Heart right ventricle (tissue), 16 donors: ENCODE measurements around the gene BMX. TPM values are rescaled to one million over a fixed set of nuclear protein-coding genes. Genes with fewer than 3 reads are reported as not detected.

Experiments
- ATAC-seq, 8 donors: fragments of 200-7000 bp; cut with Tn5 transposase; one replicate each; pipeline ENCODE4 v1.9.1; 2020; ENCODE audit warnings: mild to moderate bottlenecking in 8 of 8, moderate library complexity in 8 of 8, moderate number of reproducible peaks in 1 of 8
- DNase-seq, 2 donors: peaks; one replicate each; pipeline ENCODE4 v3.0.0-alpha.2; 2020
- H3K27ac ChIP-seq, 10 donors: fragments of 200-600 bp; sonication (generic) in 2 of 10; one replicate each; pipeline versions ENCODE4 v1.5.0 to v1.8.0; 2020 to 2022; ENCODE audit warnings: mild to moderate bottlenecking in 3 of 10
- H3K27me3 ChIP-seq, 7 donors: fragments of 200-600 bp; one replicate each; pipeline ENCODE4 v1.8.0; 2021 to 2022; ENCODE audit warnings: mild to moderate bottlenecking in 2 of 7
- H3K36me3 ChIP-seq, 9 donors: fragments of 200-600 bp; sonication (generic) in 1 of 9; one replicate each; pipeline versions ENCODE4 v1.5.0 to v1.8.0; 2020 to 2022; ENCODE audit warnings: mild to moderate bottlenecking in 2 of 9
- H3K4me1 ChIP-seq, 9 donors: fragments of 200-600 bp; sonication (generic) in 1 of 9; one replicate each; pipeline versions ENCODE4 v1.5.0 to v1.8.0; 2020 to 2022; ENCODE audit warnings: mild to moderate bottlenecking in 4 of 9
- H3K4me3 ChIP-seq, 10 donors: fragments of 200-600 bp; sonication (generic) in 2 of 10; one replicate each; pipeline versions ENCODE4 v1.5.0 to v1.8.0; 2020 to 2022; ENCODE audit warnings: mild to moderate bottlenecking in 7 of 10, moderate library complexity in 2 of 10
- H3K9me3 ChIP-seq, 11 donors: fragments of 200-600 bp in 10 of 11; sonication (generic) in 2 of 11; one replicate each; pipeline versions ENCODE4 v1.5.0 to v1.8.0; 2013 to 2022; ENCODE audit warnings: mild to moderate bottlenecking in 2 of 11, control low read depth in 1 of 11, moderate library complexity in 1 of 11
- WGBS, 2 donors: extraction: QIAGEN DNeasy Blood & Tissue Kit; methylation state at CpG; one replicate each; pipeline ENCODE4 v1.1.7; 2013; ENCODE audit warnings: inconsistent platforms in 1 of 2; 5-methylcytosine and 5-hydroxymethylcytosine counted together
- intact Hi-C, 10 donors: fragments of 100-400 bp; cut with DNase I; formaldehyde crosslinking; loops; one replicate each; pipeline versions ENCODE4 v1.11.1 to v1.14.2; 2022
- polyA plus RNA-seq, 2 donors: library from polyadenylated mRNA; stranded (reverse); fragments of 200-250 nt; gene quantifications; one replicate each; pipeline ENCODE4 v1.2.3, GENCODE V29; 2013
- total RNA-seq, 10 donors: library from RNA; stranded (reverse); fragmentation: NEBNext Ultra II Directional in 3 of 10; extraction: Animal tissue kit (Norgen Biotek cat#: 25700) in 3 of 10; gene quantifications; one replicate each; pipeline versions ENCODE4 v1.2.1 to v1.2.4, GENCODE V29; 2021 to 2023
- TF ChIP-seq, protein P1 (sequence below), 9 donors: fragments of 200-600 bp; sonication (generic) in 2 of 9; IDR thresholded peaks; one replicate each; pipeline versions ENCODE4 v1.5.0 to v1.8.0; 2021 to 2022; ENCODE audit warnings: antibody characterized with exemption in 9 of 9, mild to moderate bottlenecking in 5 of 9, moderate library complexity in 1 of 9
- donor health status: Arrhythmogenic right ventricular cardiomyopathy.
- donor health status: ischemic (EF 13 %, LVEDD 7.1; RV severe dilation, severe dysfunction).
- donor health status: healthy with polysubstance abuse.
- donor health status: DM: no; HTN: yes; CAD: no.
- donor health status: DM: no; HTN: no; CAD: no.
- donor health status: ischemic (EF 25% LVEDD 6.9; RV normal size, moderate dysfunction).
- donor health status: ischemic (EF 25% LVEDD 5.7; RV mildly dilated, moderate dysfunction).
- donor health status: healthy.
- donor health status: DM: yes; HTN: yes; CAD: no.
- donor health status: Ischemic cardiomyopathy.
- donor health status: ischemic (EF 35%, LVEDD 5.7; RV mildly dilated, moderate dysfunction).
- donor health status: nonischemic (EF 11% LVEDD 7.7; RV severe dilation, severe dysfunction).
- donor health status: DM: yes; HTN: yes; CAD: no.
- donor health status: PGD.
- donor health status: ischemic (EF 29% LVEDD 5.4; RV normal size, mild dysfunction).
- donor health status: nonischemic (EF 23%, LVEDD 6.1; RV moderate dilation, normal function).

The BMX gene
- total and polyA plus RNA-seq, 12 donors: 0.97 to 6.1 (median 2.7) TPM

DNA sequence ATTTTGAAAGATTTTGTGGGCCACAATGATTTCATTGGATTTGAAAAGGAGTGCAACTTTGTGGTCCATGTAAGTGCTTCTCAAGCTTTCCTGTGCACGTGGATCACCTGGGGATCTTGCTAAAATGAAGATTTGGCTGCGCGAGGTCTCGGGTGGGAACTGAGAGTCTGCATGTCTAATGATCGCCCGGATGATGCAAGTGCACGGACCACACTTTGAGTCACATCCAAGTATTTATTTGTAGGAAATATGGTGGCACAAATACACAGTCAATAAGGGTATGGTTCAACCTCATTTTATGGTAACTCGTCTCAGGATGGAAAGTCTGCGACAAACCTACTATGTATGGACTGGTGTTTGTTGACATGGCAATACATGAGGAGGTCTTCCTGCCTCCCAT is 899 bp downstream of the BMX start:
- no peaks in the 10 kb centered on the region for H3K9me3 ChIP-seq
- DNase-seq (no peak), ATAC-seq (no peak)
- H3K27ac ChIP-seq: peak overlapping the region in 2 of 10 donors; percentile 70 to 77
- TF ChIP-seq, protein P1, sequence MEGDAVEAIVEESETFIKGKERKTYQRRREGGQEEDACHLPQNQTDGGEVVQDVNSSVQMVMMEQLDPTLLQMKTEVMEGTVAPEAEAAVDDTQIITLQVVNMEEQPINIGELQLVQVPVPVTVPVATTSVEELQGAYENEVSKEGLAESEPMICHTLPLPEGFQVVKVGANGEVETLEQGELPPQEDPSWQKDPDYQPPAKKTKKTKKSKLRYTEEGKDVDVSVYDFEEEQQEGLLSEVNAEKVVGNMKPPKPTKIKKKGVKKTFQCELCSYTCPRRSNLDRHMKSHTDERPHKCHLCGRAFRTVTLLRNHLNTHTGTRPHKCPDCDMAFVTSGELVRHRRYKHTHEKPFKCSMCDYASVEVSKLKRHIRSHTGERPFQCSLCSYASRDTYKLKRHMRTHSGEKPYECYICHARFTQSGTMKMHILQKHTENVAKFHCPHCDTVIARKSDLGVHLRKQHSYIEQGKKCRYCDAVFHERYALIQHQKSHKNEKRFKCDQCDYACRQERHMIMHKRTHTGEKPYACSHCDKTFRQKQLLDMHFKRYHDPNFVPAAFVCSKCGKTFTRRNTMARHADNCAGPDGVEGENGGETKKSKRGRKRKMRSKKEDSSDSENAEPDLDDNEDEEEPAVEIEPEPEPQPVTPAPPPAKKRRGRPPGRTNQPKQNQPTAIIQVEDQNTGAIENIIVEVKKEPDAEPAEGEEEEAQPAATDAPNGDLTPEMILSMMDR (IDR thresholded peaks at IDR 0.05): no peak
- no peaks in the 10 kb centered on the region for H3K36me3 ChIP-seq
- peaks cover 0 to 75% (median 0%) of the 10 kb centered on the region in 7 donors for H3K27me3 ChIP-seq
- WGBS, 2 donors: 94 to 97% methylated on average over 9 of the region's 9 CpGs
- H3K4me3 ChIP-seq: peak overlapping the region in 6 of 10 donors; percentile 5 to 42 (median 25)
- peaks cover 0 to 5% (median 0%) of the 10 kb centered on the region in 9 donors for H3K4me1 ChIP-seq
- intact Hi-C loops: no loop called here

DNA sequence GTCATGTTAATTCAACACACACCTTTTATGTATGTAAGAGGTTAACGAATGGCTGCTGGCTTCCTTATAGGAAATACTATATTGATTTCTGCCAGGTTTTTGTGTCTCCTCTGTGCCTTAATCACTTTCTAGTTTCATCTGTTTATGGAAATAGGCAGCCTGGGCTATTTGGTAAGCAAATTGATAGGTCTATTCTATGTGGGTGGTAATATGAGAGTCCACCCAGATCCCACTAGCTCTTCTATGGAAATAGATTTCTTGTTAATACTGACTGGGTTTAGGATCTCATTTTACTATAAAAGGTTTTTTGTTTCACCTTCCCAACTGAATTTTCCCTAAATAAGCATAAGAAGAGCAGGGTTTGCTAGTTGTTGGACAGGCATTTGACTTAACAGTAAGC is 4.1 kb downstream of the BMX start:
- Histone ChIP-seq H3K36me3 (no peaks in the 10 kb centered on the region), H3K4me3 (no peak overlapping the region), H3K9me3 (no peaks in the 10 kb centered on the region), H3K27me3 (peaks cover 0 to 80% (median 0%) of the 10 kb centered on the region in 7 donors), H3K4me1 (peaks cover 0 to 5% (median 0%) of the 10 kb centered on the region in 9 donors), H3K27ac (no peak overlapping the region)
- WGBS, 2 donors: 69 to 85% methylated on average over 1 of the region's 1 CpG
- intact Hi-C loops: no loop called here
- DNase-seq (no peak), ATAC-seq (no peak)
- TF ChIP-seq, protein P1 (IDR thresholded peaks at IDR 0.05): no peak

DNA sequence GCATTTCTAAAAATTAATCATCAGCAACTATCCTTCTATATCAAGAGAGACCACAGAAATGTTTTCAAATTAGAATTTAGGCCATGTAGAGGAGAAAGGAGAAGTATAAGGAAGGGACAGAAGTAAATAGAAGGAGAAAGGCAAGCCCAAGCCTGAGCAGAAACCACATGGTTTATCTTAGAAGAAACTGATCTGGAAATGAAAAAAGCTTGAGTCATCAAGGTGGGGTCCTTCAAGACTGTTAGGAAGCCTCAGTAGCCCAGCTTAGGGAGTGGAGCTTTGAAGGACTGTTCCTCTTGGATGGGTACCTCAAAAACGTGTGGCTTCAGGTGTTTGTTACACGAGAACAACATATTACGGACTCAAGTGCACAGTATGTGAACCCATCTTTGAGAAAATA is 4.5 kb downstream of the BMX start:
- ATAC-seq: no peak
- H3K27me3 ChIP-seq: peaks cover 0 to 83% (median 0%) of the 10 kb centered on the region in 7 donors

DNA sequence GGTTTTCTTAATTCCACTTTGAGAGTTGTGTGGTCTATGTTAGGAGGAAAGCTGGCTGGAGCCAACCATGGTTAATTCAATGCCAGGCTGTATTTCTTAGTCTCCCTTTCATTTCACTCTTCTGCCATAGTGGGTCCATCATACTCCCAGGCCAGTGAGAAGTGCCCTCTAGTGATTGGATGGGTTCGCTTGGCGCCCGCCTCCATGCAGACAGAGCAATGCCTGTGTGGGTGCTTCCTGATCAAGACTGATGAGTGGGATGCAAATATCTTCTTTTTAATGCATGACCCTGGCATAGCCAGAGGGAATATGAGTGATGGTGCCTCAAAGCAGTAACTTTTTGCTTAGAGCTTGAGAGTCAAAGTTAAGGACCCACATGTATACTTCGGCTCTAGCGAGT is 6.4 kb downstream of the BMX start:
- no peak overlapping the region for H3K27ac ChIP-seq
- no peak overlapping the region for H3K4me3 ChIP-seq
- H3K27me3 ChIP-seq: peaks cover 0 to 83% (median 0%) of the 10 kb centered on the region in 7 donors
- TF ChIP-seq, protein P1 (IDR thresholded peaks at IDR 0.05): no peak
- ATAC-seq (no peak), DNase-seq (no peak)
- H3K36me3 ChIP-seq: no peaks in the 10 kb centered on the region
- intact Hi-C loops: no loop called here
- peaks cover 0 to 5% (median 0%) of the 10 kb centered on the region in 9 donors for H3K4me1 ChIP-seq
- 98% methylated on average over 5 of the region's 5 CpGs for WGBS, 2 donors
- H3K9me3 ChIP-seq: no peaks in the 10 kb centered on the region

More for the DNA sequence above, 4.5 kb downstream of the BMX start:
- no peak for DNase-seq
- Histone ChIP-seq H3K27ac (no peak overlapping the region), H3K36me3 (no peaks in the 10 kb centered on the region), H3K4me1 (peaks cover 0 to 5% (median 0%) of the 10 kb centered on the region in 9 donors), H3K4me3 (no peak overlapping the region), H3K9me3 (no peaks in the 10 kb centered on the region)
- intact Hi-C loops: no loop called here
- 89 to 91% methylated on average over 3 of the region's 3 CpGs for WGBS, 2 donors
- TF ChIP-seq, protein P1 (IDR thresholded peaks at IDR 0.05): no peak
